Spleen (tissue), 11 donors: ENCODE results near the gene SORCS1. TPM values are rescaled to one million over a fixed set of nuclear protein-coding genes. Genes with fewer than 3 reads are reported as not detected.

Experiments
- DNase-seq: peaks from one replicate; pipeline ENCODE4 v3.0.0-alpha.2; 2020
- H3K27ac ChIP-seq, 8 donors: fragments of 200-600 bp; sonication (generic) in 7 of 8; 1 replicate in 4 of 8; 2 replicates in 4 of 8; pipeline versions ENCODE4 v1.5.0 to v1.8.0; 2016 to 2021; ENCODE audit warnings: inconsistent platforms in 4 of 8, mild to moderate bottlenecking in 4 of 8, moderate library complexity in 1 of 8
- H3K27me3 ChIP-seq, 7 donors: fragments of 200-600 bp; sonication (generic) in 6 of 7; replicated peaks in 1 of 7; 1 replicate in 4 of 7; 2 replicates in 3 of 7; pipeline versions ENCODE4 v1.5.0 to v1.8.0; 2016 to 2021; ENCODE audit warnings: inconsistent platforms in 3 of 7, mild to moderate bottlenecking in 1 of 7
- H3K36me3 ChIP-seq, 6 donors: fragments of 200-600 bp; sonication (generic) in 5 of 6; 1 replicate in 4 of 6; 2 replicates in 2 of 6; pipeline versions ENCODE4 v1.5.0 to v1.8.0; 2016 to 2021; ENCODE audit warnings: inconsistent platforms in 2 of 6
- H3K4me1 ChIP-seq, 6 donors: fragments of 200-600 bp; sonication (generic) in 5 of 6; 1 replicate in 3 of 6; 2 replicates in 3 of 6; pipeline versions ENCODE4 v1.5.0 to v1.8.0; 2016 to 2021; ENCODE audit warnings: inconsistent platforms in 3 of 6
- H3K4me3 ChIP-seq, 8 donors: fragments of 200-600 bp; sonication (generic) in 7 of 8; 1 replicate in 4 of 8; 2 replicates in 4 of 8; pipeline versions ENCODE4 v1.5.0 to v1.8.0; 2016 to 2021; ENCODE audit warnings: inconsistent platforms in 4 of 8, mild to moderate bottlenecking in 4 of 8, moderate library complexity in 2 of 8
- H3K9me3 ChIP-seq, 8 donors: fragments of 200-600 bp; sonication (generic) in 7 of 8; 1 replicate in 4 of 8; 2 replicates in 4 of 8; pipeline versions ENCODE4 v1.5.0 to v1.8.0; 2016 to 2021; ENCODE audit warnings: inconsistent platforms in 4 of 8
- POLR2A ChIP-seq, 3 donors: fragments of 450-650 bp; IDR thresholded peaks; one replicate each; pipeline ENCODE4 v1.5.1; 2017; ENCODE audit warnings: antibody characterized with exemption in 3 of 3, mild to moderate bottlenecking in 1 of 3
- POLR2AphosphoS5 ChIP-seq, 3 donors: sonication (generic); formaldehyde crosslinking; IDR thresholded peaks; one replicate each; pipeline ENCODE4 v1.5.1; 2017; ENCODE audit warnings: antibody characterized with exemption in 3 of 3
- WGBS, 5 donors: extraction: QIAGEN DNeasy Blood & Tissue Kit in 3 of 5; methylation state at CpG; one replicate each; pipeline versions ENCODE4 v1.1.5 to v1.1.7; 2013 to 2018; 5-methylcytosine and 5-hydroxymethylcytosine counted together
- intact Hi-C: fragments of 100-400 bp; cut with DNase I; formaldehyde crosslinking; loops from one replicate; pipeline ENCODE4 v1.15.0; 2023; ENCODE audit warnings: low total_unique reads
- polyA plus RNA-seq, 3 donors: library from polyadenylated mRNA; stranded (reverse); fragments of 200-250 nt; gene quantifications; one replicate each; pipeline ENCODE4 v1.2.1, GENCODE V29; 2013
- total RNA-seq, 7 donors: library from RNA; depleted of rRNA in 3 of 7; stranded (reverse); fragments of >200 nt in 3 of 7; fragmentation: NEBNext Ultra II Directional in 4 of 7; extraction: Animal tissue kit (Norgen Biotek cat#: 25700) in 4 of 7; gene quantifications; one replicate each; pipeline versions ENCODE4 v1.1.0 to v1.2.1, GENCODE V29; 2016 to 2021
- TF ChIP-seq, protein P1 (sequence below), 11 experiments: fragments of 200-600 bp in 7 of 11; fragments of 450-650 bp in 4 of 11; sonication (generic) in 4 of 11; IDR thresholded peaks in 8 of 11; conservative IDR thresholded peaks in 3 of 11; 1 replicate in 7 of 11; 2 replicates in 4 of 11; pipeline versions ENCODE4 v1.4.0 to v1.8.0; 2016 to 2021; ENCODE audit warnings: antibody characterized with exemption in 11 of 11, inconsistent platforms in 4 of 11, mild to moderate bottlenecking in 1 of 11
- donor health status: healthy with polysubstance abuse.
- donor health status: DM: no; HTN: no; CAD: no; lungs with moderate emphysema.
- donor health status: DM: no; HTN: no; CAD: no.
- donor health status: Bipolar disorder and iron deficiency.
- donor health status: healthy.
- donor health status: DM: no; HTN: no; CAD: no.
- donor health status: DM: yes; HTN: yes; CAD: no.

Gene SORCS1
- total and polyA plus RNA-seq, 10 donors: 0.67 to 2.7 (median 1.6) TPM

- WGBS, 5 donors: 84 to 95% (median 93%) methylated on average over 10 of the region's 10 CpGs
- intact Hi-C loops: no loop called here
- no peak overlapping the region for H3K27ac ChIP-seq
- H3K36me3 ChIP-seq: no peaks in the 10 kb centered on the region
- no peaks in the 10 kb centered on the region for H3K9me3 ChIP-seq
- DNase-seq: no peak
- no peak overlapping the region for H3K4me3 ChIP-seq
- no peak for TF ChIP-seq POLR2A (IDR thresholded peaks at IDR 0.05)
- no peak for TF ChIP-seq POLR2AphosphoS5 (IDR thresholded peaks at IDR 0.05)
- TF ChIP-seq, protein P1, sequence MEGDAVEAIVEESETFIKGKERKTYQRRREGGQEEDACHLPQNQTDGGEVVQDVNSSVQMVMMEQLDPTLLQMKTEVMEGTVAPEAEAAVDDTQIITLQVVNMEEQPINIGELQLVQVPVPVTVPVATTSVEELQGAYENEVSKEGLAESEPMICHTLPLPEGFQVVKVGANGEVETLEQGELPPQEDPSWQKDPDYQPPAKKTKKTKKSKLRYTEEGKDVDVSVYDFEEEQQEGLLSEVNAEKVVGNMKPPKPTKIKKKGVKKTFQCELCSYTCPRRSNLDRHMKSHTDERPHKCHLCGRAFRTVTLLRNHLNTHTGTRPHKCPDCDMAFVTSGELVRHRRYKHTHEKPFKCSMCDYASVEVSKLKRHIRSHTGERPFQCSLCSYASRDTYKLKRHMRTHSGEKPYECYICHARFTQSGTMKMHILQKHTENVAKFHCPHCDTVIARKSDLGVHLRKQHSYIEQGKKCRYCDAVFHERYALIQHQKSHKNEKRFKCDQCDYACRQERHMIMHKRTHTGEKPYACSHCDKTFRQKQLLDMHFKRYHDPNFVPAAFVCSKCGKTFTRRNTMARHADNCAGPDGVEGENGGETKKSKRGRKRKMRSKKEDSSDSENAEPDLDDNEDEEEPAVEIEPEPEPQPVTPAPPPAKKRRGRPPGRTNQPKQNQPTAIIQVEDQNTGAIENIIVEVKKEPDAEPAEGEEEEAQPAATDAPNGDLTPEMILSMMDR (IDR thresholded peaks at IDR 0.05 in 8 of 11, conservative IDR thresholded peaks at IDR 0.05 in 3 of 11): no peak
- H3K27me3 ChIP-seq: no peaks in the 10 kb centered on the region
- H3K4me1 ChIP-seq: no peaks in the 10 kb centered on the region
These were observed 127.0 kb downstream of the SORCS1 start for GRCh38 chr10:107037192-107038122.

GRCh38 chr10:107033799-107034422, 130.6 kb downstream of the SORCS1 start:
- Histone ChIP-seq H3K4me1 (no peaks in the 10 kb centered on the region), H3K27ac (no peak overlapping the region), H3K27me3 (peaks cover 0 to 9% (median 0%) of the 10 kb centered on the region in 7 donors), H3K4me3 (no peak overlapping the region), H3K36me3 (no peaks in the 10 kb centered on the region), H3K9me3 (no peaks in the 10 kb centered on the region)
- TF ChIP-seq POLR2A (IDR thresholded peaks at IDR 0.05) (no peak), POLR2AphosphoS5 (IDR thresholded peaks at IDR 0.05) (no peak)
- TF ChIP-seq, protein P1 (IDR thresholded peaks at IDR 0.05 in 8 of 11, conservative IDR thresholded peaks at IDR 0.05 in 3 of 11): no peak
- intact Hi-C loops: no loop called here
- WGBS, 5 donors: 73 to 81% (median 75%) methylated on average over 5 of the region's 5 CpGs
- no peak for DNase-seq

DNA sequence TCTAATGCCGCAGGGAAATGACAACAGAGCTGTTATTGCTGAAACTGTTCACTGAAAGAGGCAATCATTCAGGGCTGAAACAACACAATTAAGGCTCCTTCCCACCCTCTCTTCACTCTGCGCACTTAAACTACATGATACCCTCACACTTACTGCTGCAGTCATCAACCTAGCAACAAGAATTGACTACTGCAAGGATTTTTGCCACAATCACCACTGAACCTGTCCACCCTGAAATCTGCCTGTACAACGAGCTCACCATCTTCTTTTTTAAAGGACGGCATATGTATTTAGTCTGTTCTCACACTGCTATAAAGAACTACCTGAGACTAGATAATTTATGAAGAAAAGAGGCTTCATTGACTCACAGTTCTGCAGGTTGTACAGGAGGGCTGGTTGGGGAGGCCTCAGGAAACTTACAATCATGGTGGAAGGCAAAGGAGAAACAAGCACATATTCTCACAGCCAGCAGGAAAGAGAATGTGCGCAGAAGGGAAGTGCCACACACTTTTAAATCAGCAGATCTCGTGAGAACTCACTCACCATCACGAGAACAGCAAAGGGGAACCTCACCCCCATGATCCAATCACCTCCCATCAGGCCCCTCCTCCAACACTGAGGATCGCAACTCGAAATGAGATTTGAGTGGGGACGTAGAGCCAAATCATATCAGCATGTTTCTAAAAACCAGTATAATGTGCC, 131.7 kb downstream of the SORCS1 start:
- H3K4me3 ChIP-seq: no peak overlapping the region
- H3K27ac ChIP-seq: no peak overlapping the region
- H3K36me3 ChIP-seq: no peaks in the 10 kb centered on the region
- intact Hi-C loops: no loop called here
- TF ChIP-seq POLR2A (IDR thresholded peaks at IDR 0.05) (no peak), POLR2AphosphoS5 (IDR thresholded peaks at IDR 0.05) (no peak)
- TF ChIP-seq, protein P1 (IDR thresholded peaks at IDR 0.05 in 8 of 11, conservative IDR thresholded peaks at IDR 0.05 in 3 of 11): no peak
- DNase-seq: no peak
- no peaks in the 10 kb centered on the region for H3K4me1 ChIP-seq
- H3K9me3 ChIP-seq: no peaks in the 10 kb centered on the region
- WGBS, 5 donors: 70 to 83% (median 79%) methylated on average over 10 of the region's 10 CpGs
- peaks cover 0 to 9% (median 0%) of the 10 kb centered on the region in 7 donors for H3K27me3 ChIP-seq
